ENCODE measurements around the gene LCN2.

The LCN2 gene

GRCh38 chr9:128114326-128115186 is 34.7 kb upstream of the LCN2 start:
- in situ Hi-C loops (cut with MboI; ENCODE audit: low sequenced_read_pairs), result no loop called here

DNA sequence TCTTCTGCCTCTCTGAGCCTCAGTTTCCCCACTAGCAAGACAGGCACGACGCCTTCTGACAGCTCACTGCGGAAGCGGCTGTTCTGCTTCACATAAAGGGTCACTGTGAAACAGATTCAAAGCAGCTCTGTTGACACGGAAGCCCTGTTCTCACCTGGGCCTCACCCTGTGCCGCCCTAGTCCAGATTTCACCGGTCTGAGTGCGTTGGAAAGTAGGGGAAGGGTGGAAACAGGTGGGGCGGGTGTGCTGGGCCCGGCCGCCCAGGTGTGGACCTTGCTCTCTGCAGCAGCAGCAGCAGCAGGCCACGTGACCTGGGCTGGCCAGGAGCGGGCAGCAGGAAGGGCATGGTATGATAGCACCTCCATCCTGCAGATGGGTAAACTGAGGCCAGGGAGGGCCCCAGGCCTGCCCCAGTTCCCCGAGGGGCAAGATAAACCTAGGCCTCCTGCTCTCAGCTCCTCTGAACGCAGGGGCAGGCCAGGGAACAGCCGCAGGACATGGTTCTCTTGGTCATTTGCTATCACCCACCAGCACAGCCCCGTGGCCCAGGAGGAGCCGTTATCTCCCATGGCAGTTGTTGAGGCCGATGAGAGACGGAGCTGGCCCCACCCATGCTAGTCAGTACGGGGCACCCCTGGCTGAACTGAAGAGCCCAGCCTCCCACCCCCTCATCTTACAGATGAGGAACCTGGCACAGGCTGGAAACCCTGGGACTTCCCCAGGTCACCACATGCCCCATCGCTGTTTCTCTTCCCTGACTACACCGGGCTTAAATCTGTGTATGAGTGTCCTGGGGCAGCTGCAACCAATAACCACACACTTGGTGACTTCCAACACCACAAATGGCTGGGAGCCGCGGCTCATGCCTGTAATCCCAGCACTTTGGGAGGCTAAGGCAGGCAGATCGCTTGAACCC is 33.8 kb upstream of the LCN2 start:
- in situ Hi-C loops (cut with MboI; ENCODE audit: low sequenced_read_pairs), result no loop called here

DNA sequence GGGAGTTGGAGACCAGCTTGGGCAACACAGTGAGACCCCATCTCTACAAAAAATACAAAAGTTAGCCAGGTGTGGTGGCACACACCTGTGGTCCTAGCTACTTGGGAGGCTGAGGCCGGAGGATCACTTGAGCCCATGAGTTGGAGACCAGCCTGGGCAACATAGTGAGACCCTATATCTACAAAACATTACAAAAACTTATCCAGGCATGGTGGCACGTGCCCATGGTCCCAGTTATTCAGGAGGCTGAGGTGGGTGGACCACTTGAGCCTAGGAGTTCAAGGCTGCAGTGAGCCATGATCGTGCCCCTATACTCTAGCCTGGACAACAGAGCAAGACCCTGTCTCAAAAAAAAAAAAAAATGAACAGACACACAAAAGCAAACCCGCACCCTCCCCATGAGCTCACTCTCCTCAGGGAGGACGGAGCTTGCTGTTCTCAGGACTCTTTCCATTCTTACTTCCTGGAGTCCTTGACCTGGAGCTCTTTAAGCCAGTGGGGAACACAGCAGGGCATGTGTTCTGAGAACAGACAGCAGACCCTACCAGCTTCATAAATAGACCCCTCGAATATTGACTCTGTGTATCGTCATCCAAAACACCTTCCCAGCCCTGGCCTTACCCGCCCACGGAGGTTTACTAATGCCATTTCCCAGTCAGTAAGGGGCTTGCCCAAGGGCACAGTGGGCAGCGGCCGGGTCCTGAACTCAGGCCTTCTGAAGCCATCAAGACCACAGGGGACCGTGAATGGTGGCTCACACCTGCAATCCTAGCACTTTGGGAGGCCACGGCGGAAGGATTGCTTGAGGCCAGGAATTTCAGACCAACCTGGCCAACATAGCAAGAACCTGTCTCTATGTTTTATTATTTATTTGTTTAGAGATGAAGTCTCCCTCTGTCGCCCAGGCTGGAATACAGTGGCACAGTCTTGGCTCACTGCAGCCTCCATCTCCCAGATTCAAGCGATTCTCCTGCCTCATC is 32.9 kb upstream of the LCN2 start:
- in situ Hi-C loops (cut with MboI; ENCODE audit: low sequenced_read_pairs), result no loop called here

DNA sequence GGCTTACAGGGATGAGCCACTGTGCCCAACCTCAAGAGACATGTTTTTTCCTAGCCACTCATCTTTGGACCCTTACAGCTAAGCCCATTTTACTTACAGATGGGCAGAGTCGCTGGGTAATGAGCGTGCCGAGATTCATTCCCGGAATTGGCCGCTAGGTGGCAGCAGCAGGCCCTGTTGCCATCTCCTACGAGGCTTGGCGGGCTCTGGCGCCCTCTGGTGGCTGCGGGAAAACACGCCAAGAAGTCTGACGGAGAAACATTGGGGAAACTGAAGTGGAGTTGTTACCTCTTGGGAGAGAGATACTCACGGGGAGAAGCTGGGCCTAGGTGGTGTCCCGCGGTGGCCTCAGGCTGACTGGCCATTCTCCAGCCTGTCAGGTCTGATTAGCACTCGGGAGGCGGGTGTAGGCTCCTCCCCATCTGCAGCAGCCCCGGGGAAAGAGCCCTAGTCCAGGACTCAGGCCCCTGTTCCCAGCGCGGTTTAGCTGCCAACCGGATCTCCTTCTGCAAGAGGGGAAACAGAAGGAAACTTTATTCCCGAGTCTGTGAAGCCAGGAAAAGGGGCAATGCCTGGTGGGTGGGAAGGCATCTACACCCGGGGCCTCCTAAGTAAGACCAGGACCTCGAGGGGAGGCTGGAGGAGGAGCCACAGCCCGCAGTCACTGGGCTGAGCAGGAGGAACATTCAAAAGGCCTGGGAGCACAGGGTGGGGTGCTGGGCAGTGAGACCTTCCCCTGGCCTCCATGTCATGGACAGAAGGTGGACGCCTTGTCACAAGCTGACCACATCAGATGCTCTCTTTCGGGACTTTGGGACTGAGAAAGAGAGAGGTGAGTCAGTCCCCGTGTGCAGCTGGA is 31.4 kb upstream of the LCN2 start:
- in situ Hi-C loops (cut with MboI; ENCODE audit: low sequenced_read_pairs), result no loop called here

DNA sequence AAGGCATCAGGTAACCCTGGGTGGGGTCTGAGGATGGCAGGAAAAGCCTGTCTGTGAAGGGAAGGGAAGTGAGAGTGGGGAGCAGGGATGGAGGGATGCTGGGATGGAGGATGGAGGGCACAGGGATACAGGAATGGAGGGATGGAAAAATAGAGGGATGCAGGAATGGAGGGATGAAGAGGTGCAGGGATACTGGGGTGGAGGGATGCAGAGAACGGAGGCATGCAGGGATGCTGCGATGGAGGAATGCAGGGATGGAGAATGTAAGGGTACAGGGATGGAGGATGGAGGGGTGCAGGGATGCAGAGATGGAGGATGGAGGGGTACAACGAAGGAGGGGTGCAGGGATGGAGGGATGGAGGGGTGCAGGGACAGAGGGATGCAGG is 30.8 kb upstream of the LCN2 start:
- in situ Hi-C loops (cut with MboI; ENCODE audit: low sequenced_read_pairs), result no loop called here

GRCh38 chr9:128118971-128119665 is 30.1 kb upstream of the LCN2 start:
- in situ Hi-C loops (cut with MboI; ENCODE audit: low sequenced_read_pairs), result no loop called here

GRCh38 chr9:128120061-128120740 is 29.1 kb upstream of the LCN2 start:
- in situ Hi-C loops (cut with MboI; ENCODE audit: low sequenced_read_pairs), result no loop called here

- in situ Hi-C loops (cut with MboI; ENCODE audit: low sequenced_read_pairs), result no loop called here
Measured at GRCh38 chr9:128120741-128121465, 28.4 kb upstream of the LCN2 start.

DNA sequence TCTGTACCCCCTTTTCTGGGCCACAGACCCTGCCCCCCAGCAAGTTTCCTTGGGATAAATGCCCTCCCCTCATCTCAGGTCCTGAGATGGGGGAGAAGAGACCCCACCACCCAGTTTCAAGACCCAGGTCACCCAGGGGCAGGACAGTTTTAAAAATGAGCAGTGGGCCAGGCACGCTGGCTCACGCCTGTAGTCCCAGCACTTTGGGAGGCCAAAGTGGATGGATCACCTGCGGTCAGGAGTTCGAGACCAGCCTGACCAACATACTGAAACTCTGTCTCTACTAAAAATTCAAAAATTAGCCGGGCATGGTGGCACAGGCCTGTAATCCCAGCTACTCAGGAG is 27.8 kb upstream of the LCN2 start:
- in situ Hi-C loops (cut with MboI; ENCODE audit: low sequenced_read_pairs), result no loop called here

DNA sequence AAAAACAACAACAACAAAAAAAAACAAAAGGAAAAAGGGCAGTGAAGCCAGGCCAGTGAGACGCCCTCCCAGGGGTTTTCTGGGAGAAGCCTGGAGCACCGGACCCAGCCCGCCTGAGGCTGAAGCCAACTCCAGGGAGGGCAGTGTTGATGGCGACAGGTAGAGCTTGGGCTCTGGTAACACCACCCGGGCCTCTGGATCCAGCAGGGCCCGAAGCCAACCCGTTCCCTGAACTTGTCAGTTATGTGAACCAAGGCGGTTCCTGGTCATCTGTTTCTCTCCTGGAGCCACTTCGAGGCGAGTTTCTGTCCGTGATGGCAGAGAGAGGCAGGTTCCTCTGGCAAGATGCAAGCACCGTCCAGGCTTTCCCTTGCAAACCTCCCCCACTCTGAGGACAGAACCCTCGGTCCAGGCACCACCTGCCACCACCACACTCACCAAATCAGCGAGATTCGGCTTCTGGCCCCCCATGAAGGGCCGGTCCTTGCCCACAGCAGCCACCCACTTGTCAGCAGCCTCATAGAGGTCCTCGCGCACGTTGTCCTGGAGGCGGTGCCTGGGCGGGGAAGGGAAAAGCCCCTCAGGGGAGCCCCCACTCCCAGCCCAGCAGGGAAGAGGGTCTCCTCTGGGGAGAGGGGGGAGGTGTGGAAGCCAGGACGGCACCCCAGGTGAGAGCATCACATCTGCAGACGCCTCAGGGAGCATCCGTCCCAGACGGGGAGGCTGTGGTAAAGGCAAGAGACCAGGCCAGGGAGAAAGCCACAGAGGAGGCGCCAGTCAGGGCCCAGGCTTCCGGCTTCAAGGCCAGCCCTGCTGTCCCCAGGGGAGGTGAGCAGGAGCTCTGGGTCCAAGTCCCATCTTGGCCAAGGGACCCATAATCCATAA is 27.1 kb upstream of the LCN2 start:
- in situ Hi-C loops (cut with MboI; ENCODE audit: low sequenced_read_pairs), result no loop called here

DNA sequence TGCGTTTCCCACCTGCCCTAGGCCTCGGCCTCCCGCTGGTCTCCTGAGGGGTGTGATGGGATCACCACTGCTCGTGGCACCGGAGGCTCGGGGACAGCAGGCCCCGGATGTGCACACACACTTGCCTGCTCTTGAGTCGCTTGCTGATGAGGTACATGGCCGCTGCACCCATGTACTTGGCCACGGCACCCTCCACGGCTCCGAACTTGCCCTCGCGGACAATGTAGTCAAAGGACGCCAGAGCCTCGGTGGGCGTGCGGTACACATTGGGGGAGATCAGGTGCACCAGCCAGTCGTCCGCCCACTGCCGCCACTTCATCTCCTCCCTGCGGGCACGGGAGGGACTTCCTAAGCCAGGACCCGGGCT is 26.5 kb upstream of the LCN2 start:
- in situ Hi-C loops (cut with MboI; ENCODE audit: low sequenced_read_pairs), result no loop called here

DNA sequence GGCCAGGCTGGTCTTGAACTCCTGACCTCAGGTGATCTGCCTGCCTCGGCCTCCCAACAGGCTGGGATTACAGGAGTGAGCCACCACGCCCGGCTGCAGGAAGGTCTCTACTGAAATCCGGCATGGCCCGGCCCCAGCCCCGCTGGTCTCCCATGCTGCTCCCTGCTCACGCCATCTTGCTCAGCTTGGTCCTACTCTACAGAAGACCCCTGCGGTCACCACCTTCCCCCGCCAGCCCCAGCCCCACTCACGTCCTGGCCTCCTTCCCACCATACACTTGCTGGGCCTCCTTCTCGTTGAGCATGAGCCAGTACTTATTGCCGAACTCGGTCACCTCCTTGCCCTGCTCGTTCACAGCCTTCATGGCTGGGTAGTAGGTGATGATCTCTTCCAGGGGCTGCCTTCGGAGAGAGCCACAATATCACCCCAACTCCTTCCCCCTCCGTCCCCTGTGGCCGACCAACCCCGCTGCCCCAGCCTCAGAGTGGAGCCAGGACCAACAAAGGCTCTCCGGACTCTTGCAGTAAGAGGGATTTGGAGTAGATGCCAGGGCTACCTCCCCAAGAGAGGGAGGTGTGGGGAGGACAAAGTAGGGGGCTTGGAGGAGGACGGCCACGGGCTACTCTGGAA is 25.7 kb upstream of the LCN2 start:
- in situ Hi-C loops (cut with MboI; ENCODE audit: low sequenced_read_pairs), result no loop called here

DNA sequence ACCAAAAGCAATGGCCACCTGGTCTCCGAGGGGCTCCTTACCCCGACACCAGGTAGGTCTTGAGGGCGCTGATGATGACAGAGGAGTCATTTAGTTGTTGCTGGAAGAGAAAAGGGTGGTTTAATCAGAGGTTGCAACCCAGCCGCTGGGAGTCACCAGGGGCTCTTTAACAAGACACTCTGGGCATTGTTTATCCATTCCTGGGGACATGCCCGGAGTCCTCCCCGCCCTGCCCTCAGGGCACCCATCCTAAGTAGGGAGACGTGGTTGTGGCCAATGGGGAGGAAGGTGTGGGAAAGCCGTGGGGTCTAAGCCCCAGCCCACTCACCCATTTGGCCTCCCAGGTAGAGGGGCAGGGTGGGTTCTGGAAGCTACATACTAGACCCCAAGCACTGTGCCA is 24.8 kb upstream of the LCN2 start:
- in situ Hi-C loops (cut with MboI; ENCODE audit: low sequenced_read_pairs), result no loop called here

DNA sequence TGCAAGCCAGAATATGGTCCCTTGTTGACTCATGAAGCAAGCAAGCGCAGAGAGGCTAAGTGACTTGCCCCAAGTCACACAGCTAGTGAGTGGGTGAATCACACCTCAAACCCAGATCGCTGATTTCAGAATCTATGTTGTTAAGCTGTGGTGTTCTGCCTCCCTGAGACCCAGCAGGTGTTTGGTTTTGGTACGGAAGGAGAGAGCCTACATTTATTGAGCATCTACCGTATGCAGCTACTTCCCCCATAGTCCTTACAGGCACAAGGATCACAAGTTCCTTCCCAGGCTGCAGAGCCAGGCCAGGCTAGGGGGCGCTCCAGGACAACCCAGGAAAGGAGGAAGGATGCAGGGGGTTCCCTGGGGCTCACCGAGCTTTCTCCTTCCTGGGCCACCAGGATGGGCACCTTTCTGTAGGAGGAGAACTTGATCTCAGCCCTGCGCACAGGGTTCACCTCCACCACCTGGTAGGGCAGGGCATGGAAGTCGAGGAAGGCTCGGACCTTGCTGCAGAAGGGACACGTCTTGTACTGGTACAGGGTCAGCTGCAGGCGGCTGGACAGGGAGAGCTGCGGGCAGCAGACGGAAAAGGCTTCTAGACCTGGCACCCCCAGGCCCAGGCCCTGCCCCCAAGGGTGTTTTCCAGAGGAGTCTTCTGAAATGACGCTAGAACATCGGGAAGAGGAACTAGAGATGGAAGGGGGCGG is 24.2 kb upstream of the LCN2 start:
- in situ Hi-C loops (cut with MboI; ENCODE audit: low sequenced_read_pairs), result no loop called here

GRCh38 chr9:128125580-128126354 is 23.5 kb upstream of the LCN2 start:
- in situ Hi-C loops (cut with MboI; ENCODE audit: low sequenced_read_pairs), result no loop called here

Data from hTERT RPE-1 (cell line).